Mesenteric fat pad (tissue), 1 donor: ENCODE measurements around the gene PKDREJ. TPM values are rescaled to one million over a fixed set of nuclear protein-coding genes. Genes with fewer than 3 reads are reported as not detected.

Source experiments
- DNase-seq: peaks from one replicate; pipeline ENCODE4 v3.0.0-alpha.2; 2020; ENCODE audit warnings: low spot score
- total RNA-seq: library from RNA; stranded (reverse); fragmentation: NEBNext Ultra II Directional; extraction: Animal tissue kit (Norgen Biotek cat#: 25700); gene quantifications from one replicate; pipeline ENCODE4 v1.2.1, GENCODE V29; 2021
- donor health status: DM: yes; HTN: yes; CAD: no.

PKDREJ gene
- total RNA-seq, 1 donor from 2014 or later, result not detected

DNA sequence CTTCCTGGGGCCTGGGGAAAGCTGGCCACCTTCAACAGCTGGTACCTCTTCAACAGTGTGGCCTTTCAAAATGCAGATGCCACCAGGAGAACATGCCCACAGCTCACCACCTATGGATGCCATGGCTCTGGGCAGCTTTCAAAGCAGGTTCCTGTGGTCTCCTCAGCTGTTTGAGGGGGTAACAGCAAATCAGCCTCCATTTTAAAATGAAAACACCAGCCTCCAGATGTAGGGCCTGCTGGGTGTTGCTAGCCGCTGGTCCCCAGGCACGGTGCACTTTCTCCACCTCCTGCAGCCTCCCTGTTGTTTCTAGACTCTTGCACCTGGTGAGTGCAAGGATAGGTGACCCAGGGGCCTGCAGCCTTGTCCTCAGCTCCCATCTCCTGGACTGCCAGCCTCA lies 23.1 kb downstream of the PKDREJ start:
- DNase-seq, result peak; percentile 49

DNA sequence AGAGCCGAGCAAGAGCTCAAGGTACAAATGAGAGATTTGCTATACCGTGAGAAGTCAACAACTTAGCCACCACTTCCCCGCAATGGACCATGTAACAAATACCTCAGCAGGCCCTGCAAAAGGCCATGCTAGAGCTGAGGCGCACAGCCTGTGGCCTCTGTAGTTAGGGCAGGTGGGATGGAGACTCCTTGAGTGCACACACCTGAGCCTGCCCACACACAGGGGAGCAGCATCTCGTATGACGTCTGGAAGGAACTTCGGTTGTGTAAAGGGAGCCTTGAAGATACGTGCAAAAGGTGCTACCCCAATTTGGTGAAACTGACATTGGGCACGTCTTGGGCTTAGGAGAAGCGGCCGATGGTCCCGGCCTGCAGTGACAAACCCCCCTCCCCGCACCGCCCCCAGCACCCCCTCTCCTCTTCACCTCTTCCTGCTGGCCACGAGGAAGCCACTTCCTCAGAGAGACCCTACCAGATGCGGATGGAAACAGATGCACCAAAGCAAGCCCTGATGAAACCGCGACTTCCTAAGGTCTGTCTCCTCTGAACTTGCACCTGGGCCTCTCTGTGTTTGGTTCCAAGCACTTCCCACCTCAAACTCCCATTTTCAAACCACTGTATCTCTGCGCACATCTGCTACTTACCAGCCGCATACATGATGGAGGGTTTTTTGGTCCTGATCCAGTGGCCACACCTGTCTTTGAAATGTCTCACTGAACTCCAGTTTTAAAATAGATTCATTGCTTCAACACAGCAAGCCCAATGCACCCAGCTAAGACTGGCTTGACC lies 23.7 kb downstream of the PKDREJ start:
- DNase-seq, result peak; percentile 75

DNA sequence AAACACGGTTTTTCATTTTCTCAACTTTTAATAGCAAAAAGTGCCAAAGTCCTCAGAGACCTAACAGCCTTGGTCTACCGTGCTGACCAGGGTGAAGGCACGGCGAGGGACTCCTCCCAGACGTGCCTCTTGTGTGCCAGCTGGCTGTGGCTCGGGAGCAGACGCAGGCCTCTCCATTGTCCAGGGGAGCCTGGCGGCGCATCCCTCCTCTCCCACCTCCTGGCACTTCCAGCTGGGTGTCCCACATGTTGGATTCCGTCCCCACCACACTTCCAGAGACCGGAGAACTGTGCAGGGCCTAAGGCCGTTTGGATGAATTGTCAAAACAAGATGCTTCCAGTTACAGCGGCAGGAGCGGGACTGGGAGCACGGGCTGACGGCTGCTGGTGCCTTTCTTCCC lies 24.6 kb downstream of the PKDREJ start:
- DNase-seq, result peak; percentile 47

DNA sequence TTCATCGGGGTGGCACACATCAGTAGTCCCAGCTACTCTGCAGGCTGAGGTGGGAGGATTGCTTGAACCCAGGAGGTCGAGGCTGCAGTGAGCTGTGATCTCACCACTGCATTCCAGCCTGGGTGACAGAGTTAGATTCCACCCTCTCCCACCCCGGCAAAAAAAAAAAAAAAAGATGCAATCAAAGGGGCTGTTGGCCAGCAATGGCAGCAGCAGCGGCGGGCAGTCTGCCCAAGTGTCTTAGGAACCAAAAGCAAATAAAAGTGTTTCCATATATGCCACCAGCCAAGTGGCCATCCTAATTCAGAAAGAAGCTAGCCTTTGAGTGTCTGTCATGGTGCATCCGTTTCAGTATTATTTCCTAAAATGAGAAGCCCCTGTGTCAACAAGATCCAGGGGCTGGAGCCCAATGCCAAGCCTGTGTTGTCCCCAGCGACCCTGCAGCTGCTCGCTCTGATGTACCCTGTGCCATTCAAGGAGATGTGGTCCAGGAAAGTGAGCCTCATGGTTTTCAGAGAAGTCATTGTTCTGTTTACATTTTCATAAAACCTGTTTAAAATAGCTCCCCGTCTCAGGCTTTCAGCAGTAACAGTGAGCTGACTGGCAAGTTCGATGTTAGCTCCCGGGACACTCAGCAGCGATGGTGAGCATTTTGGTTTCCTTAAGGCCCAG lies 25.6 kb downstream of the PKDREJ start:
- peak; percentile 79 for DNase-seq

DNA sequence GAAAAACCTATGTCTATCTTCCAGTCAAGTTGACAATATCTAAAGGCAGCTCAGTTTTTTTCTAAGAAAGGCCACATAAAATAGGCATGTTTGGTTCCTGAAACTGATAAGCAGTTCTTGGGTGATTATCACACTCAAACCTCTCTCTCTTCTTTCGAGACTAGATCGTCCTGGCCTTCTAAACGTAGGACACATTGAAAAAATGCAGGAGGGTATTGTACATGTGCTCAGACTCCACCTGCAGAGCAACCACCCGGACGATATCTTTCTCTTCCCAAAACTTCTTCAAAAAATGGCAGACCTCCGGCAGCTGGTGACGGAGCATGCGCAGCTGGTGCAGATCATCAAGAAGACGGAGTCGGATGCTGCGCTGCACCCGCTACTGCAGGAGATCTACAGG lies 28.2 kb downstream of the PKDREJ start:
- DNase-seq, result no peak

DNA sequence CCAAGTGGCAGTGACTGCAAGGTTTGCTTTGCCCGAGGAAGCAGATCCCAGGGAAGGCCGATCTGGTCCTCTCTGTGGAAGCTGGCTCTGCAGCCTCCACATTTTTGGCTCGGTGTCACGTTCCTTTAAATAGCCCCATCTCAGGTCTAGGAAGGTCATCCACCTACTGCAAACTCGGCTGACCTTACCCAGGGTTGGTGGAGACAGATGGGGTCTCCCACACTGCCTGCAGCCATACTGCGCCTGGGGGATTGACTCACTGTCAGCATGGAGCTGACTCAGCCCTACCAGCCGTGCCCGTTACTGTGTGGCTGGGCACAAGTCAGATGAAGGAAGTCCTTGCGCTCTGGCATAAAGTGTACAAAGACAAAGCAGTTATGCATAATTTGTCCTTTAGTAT lies 29.9 kb downstream of the PKDREJ start:
- peak; percentile 81 for DNase-seq

DNA sequence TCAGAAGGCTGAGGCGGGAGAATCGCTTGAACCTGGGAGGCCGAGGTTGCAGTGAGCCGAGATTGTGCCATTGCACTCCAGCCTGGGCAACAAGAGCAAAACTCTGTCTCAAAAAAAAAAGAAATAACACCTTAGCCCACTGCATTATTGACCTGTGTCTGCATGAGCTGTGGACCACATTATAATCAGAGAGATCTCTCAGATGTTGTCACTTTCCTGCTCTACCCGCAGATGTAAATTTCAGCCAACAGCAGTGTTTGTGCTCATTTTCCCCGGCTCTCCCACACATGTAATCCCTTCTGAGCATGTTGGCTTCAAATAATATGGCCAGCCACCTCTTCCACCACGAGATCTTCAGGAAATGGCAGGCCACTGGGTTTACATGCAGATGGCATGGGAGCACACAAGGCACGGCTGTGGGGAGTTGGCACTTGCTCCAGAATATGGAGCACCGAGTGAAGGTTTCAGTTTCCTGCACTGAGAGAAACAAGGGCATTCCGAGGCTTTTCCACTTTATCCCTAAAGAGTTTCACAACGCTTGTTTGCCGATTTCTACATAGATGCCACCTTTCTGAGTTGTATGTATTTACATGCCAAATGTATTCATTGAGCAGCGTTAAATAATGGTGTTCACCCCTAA lies 32.8 kb downstream of the PKDREJ start:
- DNase-seq, result no peak

DNA sequence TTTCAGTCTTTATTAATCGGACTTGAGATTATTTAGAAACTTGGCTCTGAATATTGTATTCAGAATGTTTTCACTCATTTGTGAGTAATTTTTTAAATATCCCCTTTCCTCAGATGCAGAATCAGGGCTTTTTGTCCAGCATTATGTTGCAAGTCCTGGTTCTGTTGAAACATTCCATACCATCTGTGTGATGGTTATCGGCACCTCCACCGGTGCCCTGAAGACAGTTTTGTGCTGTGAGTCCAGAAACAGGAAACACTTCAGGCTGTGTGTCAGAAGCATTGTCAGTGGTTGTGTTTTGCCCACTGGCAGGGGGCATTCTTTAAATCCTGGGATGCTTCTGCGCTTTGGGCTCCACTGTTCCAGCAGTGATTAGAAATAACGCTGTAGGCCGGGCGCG lies 33.4 kb downstream of the PKDREJ start:
- DNase-seq, result no peak

DNA sequence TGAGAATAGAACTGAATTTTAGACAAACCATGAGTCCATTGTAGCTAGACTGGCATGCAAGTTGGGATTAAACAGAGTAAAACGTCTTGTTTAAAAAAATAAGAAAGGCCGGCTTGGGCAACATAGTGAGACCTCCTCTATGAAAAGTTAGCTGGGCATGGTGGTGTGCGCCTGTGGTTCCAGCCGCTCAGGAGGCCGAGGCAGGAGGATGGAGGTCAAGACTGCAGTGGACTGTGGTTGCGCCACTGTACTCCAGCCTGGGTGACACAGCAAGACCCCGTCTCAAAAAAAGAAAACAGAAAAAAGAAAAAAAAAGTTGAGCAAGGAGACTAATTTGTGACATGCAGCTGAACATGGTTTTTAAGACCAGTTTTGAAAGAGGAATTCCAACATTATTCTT lies 36.6 kb downstream of the PKDREJ start:
- no peak for DNase-seq

DNA sequence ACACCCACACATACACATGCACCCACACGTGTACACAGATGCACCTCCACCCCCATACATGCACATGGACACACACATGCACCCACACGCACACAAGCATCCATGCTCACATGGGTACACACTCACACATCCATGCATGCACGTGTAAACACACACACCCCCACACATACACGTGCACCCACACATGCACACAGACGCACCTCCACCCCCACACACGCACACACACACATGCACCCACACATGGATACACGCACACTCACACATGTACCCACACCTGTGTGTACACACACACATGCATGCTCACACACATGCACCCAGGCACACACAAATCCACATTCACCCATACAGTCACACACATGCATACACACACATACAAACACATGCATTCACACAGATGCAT lies 37.5 kb downstream of the PKDREJ start:
- DNase-seq, result no peak

DNA sequence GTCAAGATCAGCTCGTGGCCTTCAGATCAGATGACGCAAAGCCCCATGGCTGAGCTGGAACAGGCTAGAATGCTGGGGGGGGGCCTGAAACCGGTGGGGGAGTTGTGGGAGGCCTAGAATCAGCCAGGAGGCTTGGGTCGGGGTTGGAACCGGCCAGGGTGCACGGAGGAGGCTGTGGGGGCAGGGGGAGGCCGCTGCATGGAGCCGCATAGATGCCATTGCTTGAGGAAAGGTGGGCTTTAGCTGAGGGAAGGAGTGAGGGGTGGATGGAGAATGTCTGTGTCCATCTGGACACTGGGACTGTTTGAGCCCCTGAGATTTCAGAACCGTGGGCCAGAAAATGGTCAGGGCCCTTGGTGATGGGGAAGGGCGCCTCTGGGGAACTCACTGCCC lies 38.2 kb downstream of the PKDREJ start:
- no peak for DNase-seq

DNA sequence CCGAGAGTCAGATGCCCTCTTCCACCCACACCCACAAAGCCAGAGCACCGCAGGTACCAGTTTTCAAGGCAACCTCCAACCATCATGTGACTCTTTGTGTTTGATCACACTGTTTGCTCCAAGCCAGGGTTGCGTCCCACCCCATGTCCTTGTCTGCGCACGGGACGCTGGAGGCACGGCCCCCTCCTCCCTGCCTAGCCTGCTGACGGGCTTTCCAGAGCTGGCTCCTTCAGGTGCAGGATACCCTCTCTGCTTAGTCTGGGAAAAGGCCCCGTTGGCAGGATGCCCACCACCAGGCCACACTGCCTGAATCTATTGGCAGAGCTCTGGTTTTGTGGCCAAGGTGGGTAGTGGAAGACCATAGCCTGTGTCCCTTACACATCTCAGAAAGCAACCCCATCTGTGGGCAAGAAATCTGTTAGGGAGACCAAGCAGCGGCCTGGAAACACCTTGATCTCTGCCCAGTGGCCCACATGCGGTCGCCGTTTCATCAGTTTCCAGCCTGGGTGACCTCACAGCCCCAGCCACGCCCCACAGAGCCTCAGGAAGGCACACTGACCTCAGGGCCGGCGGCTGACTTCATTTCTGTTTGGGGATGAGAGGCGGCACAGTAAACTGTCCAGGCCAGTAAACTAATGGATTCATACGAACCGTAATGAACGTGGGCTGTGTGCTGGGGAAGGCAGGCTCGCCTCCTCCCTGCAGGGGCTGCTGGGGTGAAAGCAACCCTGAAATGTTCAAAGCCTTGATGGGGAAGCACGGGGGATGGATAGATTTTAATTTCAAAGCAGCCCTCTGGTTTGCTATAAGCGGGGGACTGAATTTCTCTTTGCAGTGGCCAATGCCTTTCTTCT lies 38.9 kb downstream of the PKDREJ start:
- no peak for DNase-seq

DNA sequence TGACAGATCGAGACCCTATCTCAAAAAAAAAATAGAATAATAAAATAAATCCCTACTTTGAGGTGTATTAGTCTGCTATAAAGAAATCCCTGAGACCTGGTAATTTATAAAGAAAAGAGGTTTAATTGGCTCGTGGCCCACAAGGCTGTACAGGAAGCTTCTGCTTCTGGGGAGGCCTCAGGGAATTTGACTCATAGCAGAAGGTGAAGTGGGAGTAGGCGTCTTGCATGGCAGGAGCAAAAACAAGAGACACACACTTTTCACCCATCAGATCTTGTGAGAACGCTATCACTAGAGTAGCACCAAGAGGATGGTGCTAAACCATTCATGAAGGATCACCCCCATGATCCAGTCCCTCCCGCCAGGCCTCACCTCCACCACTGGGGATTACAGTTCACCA lies 42.2 kb downstream of the PKDREJ start:
- no peak for DNase-seq

DNA sequence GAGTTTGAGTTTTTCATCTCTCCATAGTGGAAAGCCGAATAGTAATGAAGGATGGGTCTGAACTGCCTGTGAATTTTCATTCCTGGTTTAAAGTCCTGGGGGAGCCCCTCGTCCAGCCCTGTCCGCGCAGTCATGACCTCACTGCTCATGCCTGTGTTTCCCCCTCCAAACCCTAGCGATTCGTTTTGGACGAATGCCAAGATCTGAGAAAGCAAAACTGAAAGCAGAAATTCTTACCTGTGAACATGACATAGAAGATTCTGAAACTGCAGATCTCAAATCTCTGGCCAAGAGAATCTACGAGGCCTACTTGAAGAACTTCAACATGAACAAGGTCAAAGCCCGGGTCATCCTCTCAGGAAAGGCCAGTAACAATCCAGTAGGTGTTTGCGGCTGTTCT lies 43.5 kb downstream of the PKDREJ start:
- no peak for DNase-seq

DNA sequence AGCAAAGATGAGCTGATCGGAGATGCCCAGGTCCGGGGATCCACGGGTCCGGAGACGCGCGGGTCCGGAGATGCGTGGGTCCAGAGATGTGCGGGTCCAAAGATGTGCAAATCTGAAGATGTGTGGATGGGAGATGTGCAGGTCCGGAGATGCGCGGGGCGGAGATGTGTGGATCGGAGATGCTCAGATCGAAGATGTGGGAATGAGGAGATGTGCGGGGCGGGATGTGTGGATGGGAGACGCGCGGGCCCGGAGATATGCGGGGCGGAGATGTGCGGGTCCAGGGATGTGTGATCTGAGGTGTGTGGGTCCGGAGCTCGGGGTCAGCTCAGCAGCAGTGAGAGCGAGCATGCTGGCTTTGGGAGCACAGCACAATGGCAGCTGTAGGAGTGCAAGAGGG lies 48.5 kb downstream of the PKDREJ start:
- no peak for DNase-seq

DNA sequence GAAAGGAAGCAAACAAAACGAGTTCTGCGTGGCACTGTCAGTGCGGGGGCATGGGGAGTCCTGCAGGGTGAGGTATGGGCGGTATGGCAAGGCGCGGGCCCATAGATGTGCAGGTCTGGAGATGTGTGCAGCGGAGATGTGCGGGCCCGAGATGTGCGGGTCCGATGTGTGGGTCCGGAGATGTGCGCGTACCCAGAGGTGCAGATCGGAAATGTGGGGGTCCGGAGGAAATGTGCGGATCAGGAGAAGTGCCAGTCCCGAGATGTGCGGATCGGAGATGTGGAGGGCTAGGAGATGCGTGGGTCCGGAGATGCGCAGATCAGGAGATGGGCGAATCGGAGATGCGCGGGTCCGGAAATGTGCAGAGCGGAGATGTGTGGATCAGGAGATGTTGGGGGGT lies 49.0 kb downstream of the PKDREJ start:
- no peak for DNase-seq

DNA sequence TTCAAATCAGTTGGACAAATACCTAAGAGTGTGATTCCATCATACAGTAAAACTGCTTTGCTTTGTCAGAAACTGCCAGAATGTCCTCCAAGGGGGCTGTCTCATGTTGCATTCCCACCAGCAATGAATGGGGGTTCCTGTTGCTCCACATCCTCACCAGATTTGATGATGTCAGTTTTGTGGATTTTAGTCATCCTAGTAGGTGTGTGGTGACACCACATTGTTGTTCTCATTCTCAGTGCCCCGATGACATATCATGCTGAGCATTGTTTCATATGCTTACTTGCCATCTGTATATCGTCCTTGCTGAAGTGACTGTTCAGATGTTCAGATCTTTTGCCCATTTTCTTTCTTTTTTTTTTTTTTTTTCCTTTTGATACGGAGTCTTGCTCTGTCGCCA lies 50.1 kb downstream of the PKDREJ start:
- no peak for DNase-seq

DNA sequence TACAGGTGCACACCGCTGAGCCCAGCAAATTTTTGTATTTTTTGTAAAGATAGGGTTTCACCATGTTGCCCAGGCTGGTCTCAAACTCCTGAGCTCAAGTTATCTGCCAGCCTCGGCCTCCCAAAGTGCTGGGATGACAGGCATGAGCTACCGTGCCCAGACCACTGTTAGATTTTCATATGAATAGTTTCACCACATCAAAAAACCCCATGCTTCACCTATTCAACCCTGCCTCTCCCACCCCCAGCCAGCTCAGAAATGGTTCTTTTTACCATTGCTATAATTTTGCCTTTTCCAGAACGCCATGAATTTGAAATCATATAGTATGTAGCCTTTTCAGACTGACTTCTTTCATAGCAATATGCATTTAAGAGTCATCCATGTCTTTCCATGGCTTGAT lies 50.9 kb downstream of the PKDREJ start:
- no peak for DNase-seq

DNA sequence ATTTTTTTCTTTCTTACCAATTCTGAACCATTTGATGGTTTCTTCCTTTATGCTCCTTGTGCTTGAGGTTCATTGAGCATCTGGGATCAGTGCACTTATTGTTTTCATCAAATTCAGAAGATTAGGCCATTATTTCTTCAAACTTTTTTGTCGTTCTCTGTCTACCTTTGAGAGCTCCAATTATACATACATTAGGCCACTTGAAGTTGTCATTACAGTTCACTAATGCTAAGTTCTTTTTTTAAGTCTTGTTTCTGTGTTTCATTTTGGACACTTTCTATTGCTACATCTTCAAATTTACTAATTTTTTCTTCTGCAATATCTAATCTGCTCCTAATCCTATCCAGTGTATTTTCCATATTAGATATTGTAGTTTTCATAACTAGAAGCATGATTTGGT lies 53.9 kb downstream of the PKDREJ start:
- no peak for DNase-seq
